NCI-H446 treated with DMSO at 0.1 percent for 48 hours (cell line): ENCODE measurements around the gene HEXD.
"Not testable (repeated sequence)": the region's sequence is repeated elsewhere in the genome, so short reads cannot be mapped to it uniquely, and the experiment has no call there.

ENCODE experiments used
- DNase-seq: peaks from one replicate; lab custom pipeline; 2025; lab: John Stamatoyannopoulos, UW

HEXD gene

GRCh38 chr17:82440991-82441627 lies 23.0 kb downstream of the HEXD start:
- DNase-seq, result no peak

DNA sequence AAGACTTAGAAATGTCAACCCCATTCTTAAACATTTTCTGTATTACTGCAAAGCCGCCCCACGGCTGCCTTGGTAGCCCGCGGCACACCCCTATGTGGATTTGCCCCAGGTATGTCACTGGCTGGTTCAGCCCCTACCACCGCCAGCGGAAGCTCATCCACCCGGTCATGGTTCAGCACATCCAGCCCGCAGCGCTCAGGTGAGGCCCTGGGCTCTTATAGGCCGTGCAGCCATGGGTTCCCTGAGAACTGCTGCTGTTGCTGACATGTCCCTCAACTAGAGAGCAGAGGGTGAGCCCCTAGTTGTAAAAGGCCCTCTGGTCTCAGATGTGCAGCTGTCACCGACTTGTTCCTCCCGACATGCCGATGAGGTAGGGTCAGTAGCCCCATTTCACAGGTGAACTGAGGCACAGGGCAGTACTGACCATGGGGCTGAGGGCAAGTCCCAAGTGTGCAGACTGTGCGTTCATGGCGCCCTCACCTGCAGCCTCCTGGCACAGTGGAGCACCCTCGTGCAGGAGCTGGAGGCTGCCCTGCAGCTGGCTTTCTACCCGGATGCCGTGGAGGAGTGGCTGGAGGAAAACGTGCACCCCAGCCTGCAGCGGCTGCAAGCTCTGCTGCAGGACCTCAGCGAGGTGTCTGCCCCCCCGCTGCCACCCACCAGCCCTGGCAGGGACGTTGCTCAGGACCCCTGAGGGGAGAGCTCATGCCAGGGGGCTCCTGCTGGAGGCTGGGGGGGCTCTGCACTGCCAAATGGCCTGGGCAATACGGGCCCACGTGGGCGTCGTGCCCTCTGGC lies 23.7 kb downstream of the HEXD start:
- no peak for DNase-seq

DNA sequence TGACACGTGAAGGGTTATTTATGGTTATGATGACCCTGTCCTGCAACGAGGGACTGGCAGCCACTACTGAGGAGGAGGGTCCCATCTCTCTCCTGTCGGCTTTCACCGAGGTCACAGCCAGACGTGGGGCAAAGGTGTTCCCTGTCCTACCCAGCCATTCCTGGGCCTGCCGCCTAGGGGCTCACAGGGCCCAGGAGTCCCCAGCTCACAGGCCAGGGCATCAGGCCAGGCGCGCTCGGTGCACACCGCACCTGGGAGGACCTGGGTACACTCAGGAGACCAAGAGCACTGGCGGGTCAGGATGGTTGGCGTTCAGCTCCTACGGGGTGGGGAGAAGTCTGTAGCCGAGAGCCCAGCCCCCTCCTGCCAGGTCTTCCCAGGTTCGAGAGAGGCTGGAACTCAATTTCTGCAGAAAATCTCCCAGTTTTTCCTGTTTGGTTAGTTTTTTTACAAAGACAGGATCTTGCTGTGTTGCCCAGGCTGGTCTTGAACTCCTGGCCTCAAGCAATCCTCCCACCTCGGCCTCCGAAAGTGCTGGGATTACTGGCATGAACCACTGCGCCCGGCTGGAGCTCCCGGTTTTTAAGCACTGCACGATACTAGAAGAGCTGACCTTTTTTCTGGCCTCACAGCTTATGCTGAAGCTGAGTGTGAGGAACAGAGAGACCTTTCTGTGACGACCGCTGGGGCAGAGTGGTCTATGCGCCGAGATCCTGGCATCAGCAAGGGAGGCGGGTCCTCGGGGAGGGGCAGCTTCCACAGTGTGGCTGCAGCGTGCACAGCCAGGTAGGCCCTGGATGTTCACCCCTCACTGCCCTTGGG lies 24.7 kb downstream of the HEXD start:
- no peak for DNase-seq

DNA sequence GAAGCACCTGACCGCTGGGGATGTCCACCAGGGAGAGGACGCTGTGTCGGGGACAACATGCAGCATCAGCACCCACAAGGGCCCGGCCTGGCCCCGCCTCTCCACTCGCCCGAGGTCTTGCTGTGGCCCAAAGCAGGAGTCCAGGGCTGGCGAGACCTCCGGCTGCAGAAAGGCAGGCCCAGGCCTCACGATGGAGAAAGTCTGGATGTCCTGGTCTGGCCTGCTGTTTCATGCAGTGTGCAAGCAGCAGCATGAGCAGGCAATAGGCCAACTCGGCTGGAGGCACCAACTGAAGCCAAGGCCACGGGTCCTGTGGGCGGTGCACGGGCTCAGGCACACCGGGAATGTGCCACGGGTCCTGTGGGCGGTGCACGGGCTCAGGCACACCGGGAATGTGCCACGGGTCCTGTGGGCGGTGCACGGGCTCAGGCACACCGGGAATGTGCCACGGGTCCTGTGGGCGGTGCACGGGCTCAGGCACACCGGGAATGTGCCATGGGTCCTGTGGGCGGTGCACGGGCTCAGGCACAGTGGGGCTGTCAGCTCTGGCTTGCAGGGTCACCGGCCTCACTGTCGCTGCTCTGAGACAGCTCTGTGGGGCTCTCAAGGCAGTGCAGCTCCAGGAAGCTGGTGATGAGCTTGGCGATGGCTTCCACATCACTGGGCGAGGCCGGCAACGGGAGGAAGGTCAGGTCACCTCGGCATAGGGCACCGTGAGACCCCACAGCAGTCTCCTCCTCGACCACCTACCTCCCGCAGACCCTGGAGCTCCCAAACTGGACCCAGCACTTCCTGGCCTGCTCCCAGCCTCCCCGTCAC lies 25.5 kb downstream of the HEXD start:
- DNase-seq, result no peak

GRCh38 chr17:82444284-82444893 lies 26.2 kb downstream of the HEXD start:
- no peak for DNase-seq

- DNase-seq, result no peak
Observed at GRCh38 chr17:82444941-82445521, 26.9 kb downstream of the HEXD start.

- DNase-seq, result no peak
Observed at GRCh38 chr17:82445542-82445941, 27.4 kb downstream of the HEXD start.

DNA sequence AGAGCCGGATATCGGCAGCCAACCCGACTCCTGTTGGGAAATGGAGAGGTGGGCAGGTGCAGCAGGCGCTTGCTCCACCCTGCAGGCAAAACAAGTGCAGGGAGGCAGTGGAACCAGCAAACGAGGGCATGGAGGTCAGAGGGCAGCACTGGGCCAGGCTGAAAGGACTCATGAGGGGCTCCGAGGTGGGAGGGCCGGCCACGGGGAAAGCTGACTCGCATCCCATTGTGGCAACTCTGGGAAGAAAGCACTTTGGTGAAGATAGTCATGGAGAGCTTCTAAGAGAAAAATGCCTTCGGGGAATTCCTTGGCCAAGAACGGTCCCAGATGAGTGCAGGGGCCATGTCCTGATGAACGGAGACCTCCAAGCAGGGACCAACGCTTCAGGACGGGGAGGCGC lies 28.0 kb downstream of the HEXD start:
- DNase-seq, result no peak

DNA sequence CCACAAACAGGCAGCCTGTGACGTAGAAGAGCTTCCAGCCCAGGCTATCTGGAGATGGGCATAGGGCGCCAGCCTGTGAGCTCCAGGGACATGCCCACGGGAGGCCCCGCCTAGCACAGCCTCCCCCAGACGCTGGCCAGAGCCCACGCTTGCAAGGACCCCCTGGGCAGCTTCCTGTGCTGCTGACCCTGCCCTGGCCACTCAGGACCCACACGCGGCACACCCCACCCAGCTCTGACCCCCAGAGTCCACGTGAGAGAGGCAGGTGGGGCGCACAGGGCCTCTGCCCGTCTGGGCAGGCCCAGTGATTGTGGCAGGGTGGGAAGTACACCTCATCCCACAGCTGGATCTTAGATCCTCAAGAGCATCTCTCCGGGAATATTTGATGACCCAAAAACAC lies 28.5 kb downstream of the HEXD start:
- no peak for DNase-seq

DNA sequence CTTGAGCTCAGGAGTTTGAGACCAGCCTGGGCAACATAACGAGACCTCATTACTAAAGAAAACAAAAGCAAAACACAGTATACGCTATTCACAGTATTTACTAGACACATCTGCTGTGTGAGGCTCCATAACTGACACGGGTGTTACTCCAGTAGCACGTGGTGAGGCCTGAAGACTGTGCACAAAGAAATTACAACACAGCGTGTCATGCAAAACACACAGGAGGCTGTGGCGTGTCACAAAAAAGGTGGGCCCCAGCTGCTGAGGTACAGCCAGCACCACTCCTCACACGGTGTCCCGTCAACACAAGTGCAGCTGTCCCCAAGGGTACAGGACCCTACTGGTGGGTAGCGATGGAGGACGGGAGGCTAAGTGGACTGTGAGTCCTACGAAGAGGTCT lies 29.7 kb downstream of the HEXD start:
- DNase-seq, result no peak

GRCh38 chr17:82449131-82449882 lies 31.2 kb downstream of the HEXD start:
- DNase-seq, result no peak

- no peak for DNase-seq
Observed at GRCh38 chr17:82449883-82450356, 31.8 kb downstream of the HEXD start.

- peak; percentile 83 for DNase-seq
Observed at GRCh38 chr17:82450357-82451106, 32.4 kb downstream of the HEXD start, which contains the start of gene CYBC1. Gene CYBC1, minus strand, starts transcription at chr17:82450752. Its CDS starts 1,498 bp downstream, at chr17:82449254.

GRCh38 chr17:82452162-82452561 lies 34.0 kb downstream of the HEXD start:
- no peak for DNase-seq

- not testable (repeated sequence) for DNase-seq
Observed at GRCh38 chr17:82453151-82453550, 35.0 kb downstream of the HEXD start.

DNA sequence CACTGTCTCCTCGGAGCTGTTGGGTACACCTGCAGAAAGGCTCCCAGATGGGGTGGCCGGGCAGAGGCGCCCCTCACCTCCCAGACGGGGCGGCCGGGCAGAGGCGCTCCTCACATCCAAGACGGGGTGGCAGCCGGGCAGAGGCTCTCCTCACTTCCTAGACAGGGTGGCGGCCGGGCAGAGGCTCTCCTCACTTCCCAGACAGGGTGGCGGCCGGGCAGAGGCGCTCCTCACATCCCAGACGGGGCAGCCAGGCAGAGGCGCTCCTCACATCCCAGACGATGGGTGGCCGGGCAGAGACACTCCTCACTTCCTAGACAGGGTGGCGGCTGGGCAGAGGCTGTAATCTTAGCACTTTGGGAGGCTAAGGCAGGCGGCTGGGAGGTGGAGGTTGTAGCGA lies 35.6 kb downstream of the HEXD start:
- DNase-seq, result not testable (repeated sequence)

DNA sequence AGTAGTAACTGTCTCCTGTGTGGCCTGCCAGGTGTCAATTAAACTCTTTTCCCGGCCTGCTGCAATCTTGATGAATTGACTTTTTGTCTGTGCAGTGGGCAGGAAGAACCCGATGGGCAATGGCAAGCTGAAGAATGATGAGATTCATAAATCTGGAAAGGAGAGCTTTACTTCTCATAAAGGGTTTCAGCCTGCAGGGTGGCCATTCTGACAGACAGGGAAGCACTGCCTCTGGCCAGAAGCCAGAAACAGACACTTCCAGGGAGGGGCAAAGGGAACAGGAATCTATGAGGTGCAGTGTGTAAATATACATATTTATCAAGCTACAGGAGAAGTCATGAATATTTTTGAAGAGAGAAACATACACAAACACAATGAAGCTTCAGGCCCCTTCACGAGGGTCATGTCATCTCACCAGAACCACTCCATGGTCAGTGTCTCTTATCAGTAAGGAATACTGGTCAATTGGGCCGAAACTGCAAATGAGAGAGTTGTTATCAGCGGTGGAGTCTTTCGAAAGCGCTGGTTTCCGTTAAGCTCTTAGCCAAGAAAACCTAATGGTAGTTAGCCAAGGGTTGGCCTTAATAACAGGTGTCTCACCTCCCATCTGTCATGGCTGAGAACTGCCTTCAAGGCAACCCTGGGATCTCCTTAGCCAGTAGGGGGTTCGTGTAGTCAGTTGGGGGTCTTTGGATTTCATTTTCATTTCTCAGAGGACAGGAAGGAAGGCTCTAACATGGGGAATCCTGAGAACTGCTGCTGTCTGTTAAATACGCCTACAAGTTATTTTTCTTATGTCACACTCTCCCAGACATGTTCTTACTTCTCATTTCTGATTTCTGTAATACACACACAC lies 39.2 kb downstream of the HEXD start:
- no peak for DNase-seq

DNA sequence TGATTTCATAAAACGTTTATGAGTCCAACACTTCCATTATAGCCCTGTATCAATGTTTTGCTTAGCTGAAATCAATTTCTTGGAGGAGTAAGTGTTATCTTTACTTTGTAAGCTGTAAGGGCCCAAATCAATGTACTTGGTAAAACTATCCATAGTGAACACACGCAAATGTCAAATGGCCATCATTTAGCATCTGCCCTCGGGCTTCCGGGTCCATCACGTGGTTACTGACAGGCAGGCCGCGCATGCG lies 39.7 kb downstream of the HEXD start:
- DNase-seq, result no peak
